ENCODE results near the gene PTAR1.

DNA sequence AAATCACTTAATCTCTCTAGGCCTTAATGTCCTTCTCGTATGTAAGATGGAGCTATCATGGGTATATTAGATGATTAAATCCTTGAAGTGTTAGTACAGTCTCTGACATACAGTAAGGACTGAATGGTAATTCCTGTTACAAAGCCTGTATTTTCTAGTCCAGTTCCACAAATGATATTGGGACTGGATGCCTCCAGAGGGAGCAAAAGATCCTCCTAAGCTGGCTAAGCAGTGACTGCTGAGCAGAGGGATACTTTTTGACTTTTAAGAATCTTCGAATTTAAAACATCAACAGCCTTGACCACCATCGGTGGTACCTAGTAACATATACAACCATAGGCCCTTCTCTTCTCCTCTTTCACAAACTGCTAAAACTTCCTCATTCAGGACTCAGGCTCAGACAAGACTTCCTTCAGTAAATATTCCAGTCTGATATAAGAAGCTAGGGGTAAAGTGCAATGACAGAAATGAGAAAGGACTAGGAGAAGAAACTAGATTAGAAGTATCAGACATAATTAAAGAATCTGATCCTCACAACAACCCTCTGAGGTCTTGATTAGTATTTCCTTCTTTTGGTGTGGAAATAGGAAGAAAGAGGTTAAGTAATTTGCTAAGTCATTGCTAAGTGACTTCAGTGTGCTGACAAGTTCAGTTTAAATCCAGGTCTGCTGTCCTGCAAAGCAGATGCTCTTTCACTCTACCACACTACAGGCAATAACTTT is 13.9 kb downstream of the PTAR1 start:
- TF ChIP-seq EZH2 (IDR thresholded peaks at IDR 0.05; ENCODE audit: borderline replicate concordance, low read depth, low read length, poor library complexity, severe bottlenecking) = no peak
- TF ChIP-seq, protein P1, sequence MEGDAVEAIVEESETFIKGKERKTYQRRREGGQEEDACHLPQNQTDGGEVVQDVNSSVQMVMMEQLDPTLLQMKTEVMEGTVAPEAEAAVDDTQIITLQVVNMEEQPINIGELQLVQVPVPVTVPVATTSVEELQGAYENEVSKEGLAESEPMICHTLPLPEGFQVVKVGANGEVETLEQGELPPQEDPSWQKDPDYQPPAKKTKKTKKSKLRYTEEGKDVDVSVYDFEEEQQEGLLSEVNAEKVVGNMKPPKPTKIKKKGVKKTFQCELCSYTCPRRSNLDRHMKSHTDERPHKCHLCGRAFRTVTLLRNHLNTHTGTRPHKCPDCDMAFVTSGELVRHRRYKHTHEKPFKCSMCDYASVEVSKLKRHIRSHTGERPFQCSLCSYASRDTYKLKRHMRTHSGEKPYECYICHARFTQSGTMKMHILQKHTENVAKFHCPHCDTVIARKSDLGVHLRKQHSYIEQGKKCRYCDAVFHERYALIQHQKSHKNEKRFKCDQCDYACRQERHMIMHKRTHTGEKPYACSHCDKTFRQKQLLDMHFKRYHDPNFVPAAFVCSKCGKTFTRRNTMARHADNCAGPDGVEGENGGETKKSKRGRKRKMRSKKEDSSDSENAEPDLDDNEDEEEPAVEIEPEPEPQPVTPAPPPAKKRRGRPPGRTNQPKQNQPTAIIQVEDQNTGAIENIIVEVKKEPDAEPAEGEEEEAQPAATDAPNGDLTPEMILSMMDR (conservative IDR thresholded peaks at IDR 0.05; ENCODE audit: low read depth, low read length) = peak; percentile 48
